MV-4-11 (cell line): ENCODE results near the gene PANK2.
"Not testable (repeated sequence)": the region's sequence is repeated elsewhere in the genome, so short reads cannot be mapped to it uniquely, and the experiment has no call there.

ENCODE experiments used
- DNase-seq: peaks from one replicate; lab custom pipeline; 2025; lab: John Stamatoyannopoulos, UW

The PANK2 gene

DNA sequence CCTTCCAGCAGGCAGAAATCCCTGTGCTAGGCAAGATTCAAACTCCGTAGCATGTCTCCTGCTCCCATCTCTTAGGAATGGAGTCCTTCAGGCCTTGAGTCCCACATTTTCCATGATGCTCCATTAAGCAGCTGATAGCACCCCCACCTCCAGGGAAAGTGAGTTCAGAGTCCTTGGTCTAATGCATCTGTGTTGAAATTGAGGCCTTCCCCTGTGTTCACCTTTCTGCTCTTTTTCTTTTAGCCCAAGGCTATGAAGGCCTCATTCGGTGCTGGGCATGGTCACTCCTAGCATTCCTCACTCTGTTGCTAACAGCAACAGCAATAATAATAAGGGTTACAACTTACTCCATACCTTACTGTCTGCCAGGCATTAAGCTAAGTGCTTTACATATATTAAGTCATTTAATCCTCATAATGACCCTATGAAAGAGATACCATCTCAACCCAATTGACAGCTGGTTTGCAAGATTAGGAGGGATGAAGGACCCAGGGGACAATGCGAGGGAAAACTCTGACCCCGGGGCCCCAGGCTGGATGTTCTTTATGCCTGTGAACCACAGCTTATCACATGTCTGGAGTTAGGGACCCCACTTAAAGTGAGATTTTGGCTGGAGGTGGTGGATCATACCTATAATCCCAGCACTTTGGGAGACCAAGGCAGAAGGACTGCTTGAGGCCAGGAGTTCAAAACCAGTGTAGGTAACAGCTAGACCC lies 17.5 kb upstream of the PANK2 start:
- no peak for DNase-seq

DNA sequence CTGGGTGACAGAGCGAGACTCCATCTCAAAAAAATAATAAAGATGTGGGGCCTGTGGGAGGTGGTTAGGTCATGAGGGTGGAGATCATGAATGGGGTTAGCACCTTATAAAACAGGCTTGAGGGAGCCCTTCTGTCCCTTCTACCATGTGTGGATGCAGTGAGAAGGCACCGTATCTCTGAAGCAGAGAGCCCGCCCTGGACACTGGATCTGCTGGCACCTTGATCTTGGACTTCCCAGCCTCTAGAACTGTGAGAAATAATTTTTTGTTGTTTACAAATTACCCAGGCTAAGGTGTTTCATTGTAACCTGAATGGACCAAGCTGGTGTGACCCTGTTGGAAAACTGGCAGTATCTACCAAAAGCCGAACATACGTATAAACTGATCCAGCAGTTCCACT lies 15.7 kb upstream of the PANK2 start:
- DNase-seq = no peak

DNA sequence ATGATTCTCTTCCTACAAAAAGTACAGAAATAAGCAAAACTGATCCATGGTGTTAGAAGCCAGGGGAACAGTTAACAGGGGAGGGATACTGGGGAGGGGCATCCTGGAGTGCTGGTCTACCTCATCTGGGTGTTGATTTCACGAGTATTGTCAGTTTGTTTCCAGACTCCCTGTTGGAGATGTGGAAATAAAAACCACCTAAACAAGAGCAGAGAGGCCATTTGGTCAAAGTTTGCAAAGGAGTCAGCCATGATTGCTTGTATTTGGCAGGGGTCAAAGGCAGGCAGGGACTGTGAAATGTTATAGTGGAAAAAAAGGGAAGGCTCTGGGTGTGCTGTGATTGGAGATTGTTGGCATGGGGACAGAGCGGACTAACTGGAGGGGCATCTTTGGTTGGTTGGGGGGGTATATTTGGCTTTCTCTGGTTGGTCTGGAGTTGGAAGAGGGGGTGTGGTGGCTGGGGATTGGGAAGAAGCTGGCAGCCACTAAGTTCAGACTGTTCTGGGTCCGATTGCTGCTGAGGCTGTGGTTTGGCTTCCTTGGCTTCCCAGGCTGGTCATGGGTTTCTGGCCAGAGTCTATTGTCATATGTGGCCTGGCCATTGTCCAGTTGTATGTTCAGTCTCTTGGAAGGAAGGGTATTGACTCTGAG lies 14.9 kb upstream of the PANK2 start:
- DNase-seq = no peak

DNA sequence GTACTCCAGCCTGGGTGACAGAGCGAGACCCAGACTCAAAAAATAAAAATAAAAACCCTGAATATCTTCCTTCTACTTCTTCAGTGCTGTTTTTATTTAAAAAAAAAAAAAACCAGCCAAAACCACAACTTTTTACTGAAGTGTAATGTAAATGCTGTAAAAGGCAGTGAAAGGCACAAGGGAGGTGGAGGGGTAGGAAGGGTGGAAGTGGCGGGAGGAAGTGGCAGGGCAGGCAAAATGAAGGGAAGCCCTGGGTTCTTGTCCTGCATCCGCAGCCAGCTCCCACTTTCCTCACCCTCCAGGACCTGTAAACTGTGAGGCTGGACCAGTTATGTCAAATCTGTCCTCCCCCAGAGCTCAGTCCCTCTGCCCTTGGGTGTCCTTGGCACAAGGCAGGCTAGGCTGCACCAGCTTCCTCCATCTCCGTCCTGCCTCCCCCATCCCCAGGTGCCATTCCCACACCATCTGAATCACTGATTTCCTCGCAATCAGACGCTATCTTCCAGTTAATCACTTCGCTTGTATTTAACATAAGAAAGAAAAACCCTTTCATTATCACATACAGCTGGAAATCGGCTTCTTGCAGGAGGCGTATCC lies 13.7 kb upstream of the PANK2 start:
- peak; percentile 9 for DNase-seq

DNA sequence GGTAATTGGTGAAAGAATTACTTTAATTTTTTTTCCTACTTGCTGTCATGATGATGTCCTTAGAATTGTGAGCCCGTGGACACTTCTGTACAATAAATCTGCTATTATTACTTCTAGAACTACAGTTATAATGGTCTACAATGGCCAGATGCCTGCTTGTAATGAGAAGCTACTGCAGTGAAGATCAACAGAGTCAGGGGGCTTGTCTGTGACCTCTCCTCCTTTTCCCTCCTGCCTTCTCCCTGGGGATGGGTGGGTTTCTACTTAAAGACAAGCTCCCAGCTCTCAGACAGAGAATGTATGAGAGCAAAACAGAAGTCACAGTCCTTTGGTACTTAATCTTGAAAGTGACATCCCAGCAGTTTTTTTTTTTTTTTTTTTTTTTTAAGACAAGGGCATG lies 13.2 kb upstream of the PANK2 start:
- DNase-seq = no peak

DNA sequence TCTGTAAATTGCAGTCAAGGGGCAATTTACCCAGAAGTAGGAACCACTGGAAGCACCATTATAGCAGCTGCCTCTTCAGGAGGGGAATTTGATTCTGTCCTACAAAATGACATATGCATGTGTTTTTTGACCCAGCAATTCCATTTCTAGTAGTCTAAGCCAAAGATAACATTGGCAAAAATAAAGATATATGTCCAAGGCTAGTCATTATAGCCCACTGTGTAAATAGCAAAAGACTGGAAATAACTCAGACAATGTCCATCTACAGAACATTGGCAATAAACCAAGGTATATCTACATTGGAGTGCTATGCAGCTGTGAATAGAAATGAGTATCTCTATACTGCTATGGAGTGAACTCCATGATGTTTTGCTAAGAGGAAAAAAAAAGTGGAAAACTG lies 12.5 kb upstream of the PANK2 start:
- DNase-seq = no peak

DNA sequence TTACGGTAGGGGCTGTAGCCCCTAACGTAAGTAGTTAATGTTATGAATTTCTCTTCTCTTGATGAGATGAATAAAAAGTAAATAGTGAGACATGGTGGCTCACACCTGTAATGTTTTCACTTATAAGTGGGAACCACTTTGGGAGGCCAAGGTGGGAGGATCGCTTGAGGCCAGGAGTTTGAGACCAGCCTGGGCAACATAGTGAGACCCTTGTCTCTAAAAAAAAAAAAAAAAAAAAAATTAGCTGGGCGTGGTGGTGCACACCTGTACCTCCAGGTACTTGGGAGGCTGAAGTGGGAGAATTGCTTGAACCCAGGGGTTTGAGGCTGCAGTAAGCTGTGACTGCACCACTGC lies 10.3 kb upstream of the PANK2 start:
- DNase-seq = not testable (repeated sequence)

DNA sequence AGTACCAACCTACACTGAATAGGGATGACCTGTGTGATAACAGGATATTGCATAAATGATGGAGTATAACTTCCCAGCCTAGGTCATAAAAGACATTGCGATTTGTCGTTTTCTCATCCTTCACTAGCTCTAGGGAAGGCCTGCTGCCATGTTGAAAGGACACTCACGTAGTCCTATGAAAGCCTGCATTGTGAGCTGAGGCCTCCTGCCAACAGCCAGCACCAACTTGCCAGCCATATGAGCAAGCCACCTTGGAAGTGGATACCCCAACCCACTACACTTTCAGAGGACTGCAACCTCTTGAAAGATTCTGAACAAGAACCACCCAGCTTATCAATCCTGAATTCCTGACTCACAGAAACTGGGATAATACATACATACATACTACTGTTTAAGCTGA lies 3.5 kb upstream of the PANK2 start:
- no peak for DNase-seq

DNA sequence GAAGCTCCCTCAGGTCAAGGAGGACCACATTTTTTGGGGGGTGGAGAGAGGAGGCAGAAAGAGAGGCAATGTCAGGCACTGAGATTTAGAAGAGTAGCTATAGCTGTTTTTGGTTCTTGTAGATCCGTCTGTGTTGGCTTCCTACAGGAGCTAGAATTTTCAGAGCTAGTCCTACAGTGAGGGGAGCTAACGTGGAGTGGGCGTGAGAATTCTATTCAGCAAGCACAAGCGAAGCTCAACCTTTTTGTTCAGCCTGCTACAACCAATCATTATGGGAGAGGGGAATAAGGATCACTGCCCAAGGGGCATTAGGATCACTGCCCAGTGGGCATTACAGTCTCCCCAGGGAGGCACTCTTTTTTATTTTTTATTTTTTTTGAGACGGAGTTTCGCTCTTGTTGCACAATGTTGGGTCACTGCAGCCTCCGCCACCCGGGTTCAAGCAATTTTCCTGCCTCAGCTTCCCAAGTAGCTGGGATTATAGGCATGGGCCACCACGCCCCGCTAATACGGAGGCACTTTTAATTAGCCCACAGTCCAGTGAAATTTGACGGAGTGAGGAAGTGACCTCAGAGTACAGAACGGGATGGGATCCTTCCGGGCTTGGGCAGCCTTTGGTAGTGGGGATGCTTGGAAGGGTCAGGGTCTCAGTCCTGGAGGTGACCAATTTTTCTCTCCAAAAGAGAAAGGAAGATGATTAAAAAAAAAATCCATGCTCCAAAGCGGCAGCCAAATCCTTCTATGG lies 1.1 kb upstream of the PANK2 start:
- peak; percentile 45 for DNase-seq

DNA sequence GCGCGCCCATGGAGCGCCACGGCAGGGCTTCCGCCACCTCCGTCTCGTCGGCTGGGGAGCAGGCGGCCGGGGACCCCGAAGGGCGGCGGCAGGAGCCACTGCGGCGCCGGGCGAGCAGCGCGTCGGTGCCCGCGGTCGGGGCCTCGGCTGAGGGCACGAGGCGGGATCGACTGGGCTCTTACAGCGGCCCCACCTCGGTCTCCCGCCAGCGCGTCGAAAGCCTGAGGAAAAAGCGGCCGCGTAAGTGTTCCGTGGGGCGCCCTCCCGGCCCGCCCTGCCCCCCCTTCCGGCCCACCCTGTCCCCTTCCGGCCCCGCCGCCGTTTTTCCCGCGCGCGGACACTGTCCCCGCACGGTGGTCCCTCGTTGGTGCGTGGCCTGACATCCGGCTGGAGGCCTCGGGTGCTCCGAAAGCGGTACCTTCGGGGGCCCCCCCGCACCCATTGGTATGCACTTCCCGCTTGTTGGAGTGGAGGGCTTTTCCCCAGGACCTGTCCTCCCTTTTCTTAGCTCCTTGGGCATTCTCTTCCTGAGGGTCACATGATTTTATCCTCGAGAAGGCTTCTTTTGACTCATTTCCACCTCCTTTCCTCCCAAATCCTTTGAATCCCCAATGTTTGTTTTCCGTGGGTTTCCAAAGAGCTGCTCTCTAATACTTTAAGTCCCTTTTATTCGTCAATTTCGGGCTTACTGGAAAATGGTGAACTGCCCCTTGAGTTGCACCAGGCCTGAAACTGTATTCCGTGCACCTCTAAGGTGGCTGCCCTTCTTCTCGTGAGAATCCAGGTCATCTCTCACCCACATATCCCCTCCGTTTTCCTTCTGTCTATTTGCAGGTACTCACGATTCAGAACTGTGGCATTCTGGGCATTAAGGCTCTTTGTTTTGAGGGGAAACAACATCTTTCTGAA lies 556 bp downstream of the PANK2 start:
- peak; percentile 10 for DNase-seq

DNA sequence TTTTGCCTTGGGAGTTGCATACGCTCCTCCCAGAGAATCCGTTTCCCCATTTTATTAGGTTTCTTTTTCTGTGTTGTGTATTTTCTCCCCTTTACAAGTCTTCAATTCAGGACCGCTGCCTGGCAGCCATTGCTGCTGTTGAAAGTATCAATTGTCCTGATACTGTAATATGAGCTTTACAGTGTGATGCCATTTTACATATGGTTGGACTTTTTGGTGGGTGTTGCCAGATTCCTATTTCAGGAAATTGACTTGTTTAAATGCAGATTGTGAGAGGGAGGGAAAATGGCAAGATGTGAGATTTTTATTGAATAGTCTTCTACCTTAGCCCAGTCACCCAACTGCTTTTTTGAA lies 1.2 kb downstream of the PANK2 start:
- DNase-seq = peak; percentile 24

DNA sequence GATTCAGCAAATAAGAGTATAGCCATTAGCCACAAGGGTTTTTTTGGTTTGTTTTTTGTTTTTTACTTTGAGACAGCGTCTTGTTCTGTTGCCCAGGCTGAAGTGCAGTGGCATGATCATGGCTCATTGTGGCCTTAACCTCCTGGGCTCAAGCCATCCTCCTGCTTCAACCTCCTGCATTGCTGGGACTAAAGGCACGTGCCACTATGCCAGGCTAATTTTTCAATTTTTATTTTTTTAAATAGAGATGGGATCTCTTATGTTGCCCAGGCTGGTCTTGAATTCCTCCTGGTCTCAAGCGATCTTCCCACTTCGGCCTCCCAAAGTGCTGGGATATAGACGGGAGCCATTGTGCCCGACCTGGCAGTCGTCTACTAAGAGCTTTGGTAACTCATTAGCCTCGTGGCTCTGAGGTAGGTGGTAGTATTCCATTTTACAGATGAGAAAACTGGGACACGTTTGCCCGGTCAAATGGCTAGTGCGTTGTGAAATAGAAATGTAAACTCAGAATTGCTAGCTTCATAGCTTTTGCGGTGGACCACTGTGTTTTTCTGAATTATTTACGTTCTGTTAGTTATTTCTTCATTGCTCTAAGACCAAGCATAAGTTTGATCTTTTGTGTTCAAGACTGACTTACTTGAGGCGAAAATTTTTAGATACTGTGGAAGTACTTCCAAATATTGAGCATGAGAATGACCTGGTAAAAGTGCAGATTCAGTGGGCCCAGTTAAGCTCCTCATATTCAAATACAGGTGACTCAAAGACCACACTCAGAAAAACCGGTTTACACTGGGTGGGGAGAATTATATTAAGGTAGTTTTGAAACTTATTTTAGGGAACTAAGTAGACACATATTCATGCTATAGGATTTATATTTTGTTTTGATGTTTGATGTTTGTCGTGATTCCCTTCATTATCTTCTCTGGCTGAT lies 2.1 kb downstream of the PANK2 start:
- DNase-seq = no peak

DNA sequence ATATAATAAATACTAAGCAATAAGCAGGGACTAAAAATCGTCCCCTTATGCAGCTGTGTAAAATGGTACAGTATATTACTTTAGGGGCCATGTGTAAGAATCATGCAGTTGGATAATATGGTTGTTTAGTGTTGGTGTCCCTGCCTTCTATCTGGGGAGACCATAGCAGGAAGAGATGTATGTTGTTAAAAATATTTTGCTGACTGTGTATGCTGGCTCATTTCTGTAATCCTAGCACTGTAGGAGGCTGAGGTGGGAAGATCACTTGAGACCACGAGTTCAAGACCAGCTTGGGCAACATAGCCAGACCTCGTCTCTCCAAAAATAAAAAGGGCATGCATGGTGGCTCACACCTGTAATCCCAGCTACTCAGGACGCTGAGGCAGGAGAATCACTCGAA lies 5.6 kb downstream of the PANK2 start:
- DNase-seq = no peak

DNA sequence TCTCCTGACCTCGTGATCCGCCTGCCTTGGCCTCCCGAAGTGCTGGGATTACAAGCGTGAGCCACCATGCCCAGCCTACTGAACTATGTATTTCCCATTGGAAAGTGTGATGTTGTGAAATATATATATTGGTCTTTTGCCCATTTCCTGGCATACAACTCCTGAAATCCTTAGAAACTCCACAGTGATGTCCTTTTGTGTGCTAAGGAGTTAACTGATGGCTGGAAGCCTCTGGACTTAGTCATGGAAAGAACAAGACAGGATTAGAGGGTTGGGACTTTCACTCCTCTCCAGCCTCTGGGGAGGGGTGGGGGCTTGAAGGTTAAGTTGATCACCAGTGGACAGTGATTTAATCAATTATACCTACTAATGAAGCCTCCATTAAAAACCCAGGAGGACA lies 7.1 kb downstream of the PANK2 start:
- no peak for DNase-seq

DNA sequence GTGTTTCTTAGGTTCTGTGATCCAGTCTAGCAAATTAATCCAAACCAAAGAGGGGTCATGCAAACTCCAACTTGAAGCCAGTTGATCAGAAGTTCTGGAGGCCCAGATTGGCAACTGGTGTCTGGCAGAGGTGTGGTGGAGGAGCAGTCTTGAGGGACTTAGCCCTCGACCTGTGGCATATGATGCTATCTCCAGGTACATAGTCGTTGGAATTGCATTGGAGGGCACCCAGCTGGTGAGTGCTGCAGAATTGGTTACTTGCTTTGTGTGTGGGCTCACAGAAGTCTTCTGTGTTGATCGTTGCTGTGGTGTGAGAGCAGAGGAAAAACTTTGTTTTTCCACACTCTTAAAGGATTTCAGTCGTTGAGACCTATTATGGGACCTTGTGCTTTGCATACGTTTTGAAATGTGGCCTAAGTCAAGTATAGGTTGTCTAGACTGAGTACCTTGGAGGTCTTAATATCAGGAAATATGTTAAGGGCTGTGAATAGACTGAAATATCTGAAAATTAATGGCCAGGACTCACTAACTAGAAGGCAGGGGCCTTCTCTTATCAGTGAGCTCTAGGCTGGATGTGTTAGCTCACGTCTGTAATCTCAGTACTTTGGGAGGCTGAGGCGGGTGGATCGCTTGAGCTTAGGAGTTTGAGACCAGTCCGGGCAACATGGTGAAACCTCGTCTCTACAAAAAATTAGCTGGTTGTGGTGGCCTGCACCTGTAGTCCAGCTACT lies 7.8 kb downstream of the PANK2 start:
- DNase-seq = no peak

DNA sequence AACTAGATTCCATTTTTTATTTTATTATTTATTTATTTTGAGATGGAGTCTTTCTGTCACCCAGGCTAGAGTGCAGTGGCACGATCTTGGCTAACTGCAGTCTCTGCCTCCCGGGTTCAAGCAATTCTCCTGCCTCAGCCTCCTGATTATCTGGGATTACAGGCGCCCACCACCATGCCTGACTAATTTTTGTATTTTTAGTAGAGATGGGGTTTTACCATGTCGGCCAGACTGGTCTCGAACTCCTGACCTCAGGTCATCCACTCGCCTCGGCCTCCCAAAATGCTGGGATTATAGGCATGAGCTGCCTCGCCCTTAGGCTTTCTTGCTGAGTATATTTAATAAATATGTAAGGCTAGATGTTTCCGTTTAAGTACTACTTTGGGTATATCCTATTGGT lies 9.0 kb downstream of the PANK2 start:
- not testable (repeated sequence) for DNase-seq

DNA sequence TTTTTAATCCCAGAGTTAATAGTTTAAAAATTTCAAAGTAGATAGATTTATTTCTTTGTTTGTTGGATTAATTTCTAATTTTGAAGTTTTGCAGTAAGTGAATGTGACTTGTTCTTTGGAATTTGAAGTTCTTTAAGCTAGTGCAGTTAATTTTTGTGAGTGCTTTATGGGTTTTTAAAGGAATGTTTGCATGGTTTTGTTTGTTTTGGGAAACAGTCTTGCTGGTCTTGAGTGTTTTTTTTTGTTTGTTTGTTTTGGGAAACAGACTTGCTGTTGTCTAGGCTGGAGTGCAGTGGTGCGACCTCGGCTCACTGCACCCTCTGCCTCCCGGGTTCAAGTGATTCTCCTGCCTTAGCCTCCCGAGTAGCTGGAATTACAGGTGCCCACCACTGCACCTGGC lies 9.5 kb downstream of the PANK2 start:
- DNase-seq = no peak

DNA sequence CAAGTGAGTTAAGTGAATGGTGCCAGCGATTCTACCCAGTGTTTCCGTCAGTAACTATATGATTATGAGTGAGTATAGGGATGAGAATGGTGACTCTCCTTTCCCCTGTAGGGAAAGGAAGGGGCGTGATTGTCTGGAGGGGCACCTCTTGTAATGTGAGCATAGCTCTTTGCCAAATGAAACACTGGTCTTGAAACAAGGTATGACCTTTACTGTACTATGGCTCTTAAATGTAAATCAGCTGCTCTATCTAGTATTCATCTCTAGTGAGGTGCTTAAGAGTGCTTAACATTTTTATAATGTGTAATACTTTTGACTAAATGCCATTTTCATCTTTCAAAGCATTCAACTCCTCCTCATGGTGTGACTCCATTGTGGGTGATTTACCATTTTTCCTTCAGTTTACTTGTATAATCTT lies 11.0 kb downstream of the PANK2 start:
- no peak for DNase-seq

DNA sequence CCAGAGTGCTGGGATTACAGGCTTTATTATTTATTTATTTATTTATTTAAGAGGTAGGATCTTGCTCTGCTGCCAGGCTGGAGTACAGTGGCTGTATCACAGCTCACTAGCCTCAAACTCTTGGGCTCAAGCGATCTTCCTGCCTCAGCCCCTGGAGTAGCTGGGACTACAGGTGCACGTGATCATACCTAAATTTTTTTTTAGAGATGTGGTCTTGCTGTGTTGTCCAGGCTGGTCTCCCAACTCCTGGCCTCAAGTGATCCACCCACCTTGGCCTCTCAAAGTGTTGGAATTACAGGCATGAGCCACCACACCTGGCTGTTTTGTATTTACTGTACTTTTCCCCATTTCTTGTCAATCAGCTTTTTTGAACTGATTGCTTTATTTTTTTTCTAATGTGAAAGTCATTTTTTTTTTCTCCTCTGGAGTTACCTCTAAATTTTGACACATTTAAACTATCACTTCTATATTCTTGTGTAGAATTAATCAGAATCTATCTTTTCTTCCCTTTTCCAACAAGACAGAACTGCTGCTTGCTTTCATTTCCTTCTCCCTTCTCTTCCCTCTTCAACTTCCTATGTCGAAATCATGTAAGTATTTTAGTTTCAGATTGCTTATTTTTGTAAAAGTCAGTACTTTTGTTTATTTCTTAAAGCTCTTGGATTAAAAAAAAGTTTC lies 12.0 kb downstream of the PANK2 start:
- peak; percentile 93 for DNase-seq
